ENCODE data around the gene ARHGAP26.

ARHGAP26 gene

DNA sequence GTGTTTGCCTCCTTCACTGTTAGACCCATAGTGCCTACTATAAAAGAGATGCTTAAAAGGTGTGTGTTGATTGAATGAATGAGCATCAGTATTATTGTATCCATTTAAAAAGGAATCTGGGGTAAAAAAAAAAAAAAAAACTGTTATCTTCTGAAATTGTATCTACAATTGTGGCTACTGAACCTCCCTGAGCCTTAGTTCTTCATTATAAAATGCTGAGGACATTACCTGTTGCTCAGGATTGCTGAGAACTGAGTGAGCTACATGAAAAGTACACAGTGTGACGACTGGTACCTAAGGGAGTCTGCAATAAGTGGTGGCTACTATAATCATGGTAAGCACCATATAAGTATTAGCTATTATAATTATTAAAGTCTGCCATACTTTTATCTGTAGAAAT is 362.6 kb downstream of the ARHGAP26 start:
- DNase-seq = no peak

- no peak for DNase-seq
These were observed 363.5 kb downstream of the ARHGAP26 start for GRCh38 chr5:143133721-143134120.

GRCh38 chr5:143134269-143134668 is 364.1 kb downstream of the ARHGAP26 start:
- DNase-seq = no peak

DNA sequence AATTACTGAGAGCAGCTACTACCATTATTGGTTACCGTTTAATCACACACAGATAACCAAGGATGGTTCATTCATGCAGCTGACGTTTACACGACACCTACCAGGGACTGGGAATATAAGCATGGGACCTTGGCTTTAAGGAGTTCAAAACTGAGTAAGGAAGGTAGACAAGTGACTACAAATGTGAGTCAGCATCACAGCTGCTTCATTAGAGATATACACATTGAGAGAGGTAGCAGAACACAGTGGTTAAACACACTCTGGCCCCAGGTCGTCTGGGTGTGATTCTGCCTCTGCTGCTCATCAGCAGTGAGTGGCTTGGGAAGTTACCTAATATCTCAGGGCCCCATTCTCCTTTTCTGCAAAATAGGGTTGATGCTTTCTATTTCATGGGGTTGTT is 364.7 kb downstream of the ARHGAP26 start:
- no peak for DNase-seq

DNA sequence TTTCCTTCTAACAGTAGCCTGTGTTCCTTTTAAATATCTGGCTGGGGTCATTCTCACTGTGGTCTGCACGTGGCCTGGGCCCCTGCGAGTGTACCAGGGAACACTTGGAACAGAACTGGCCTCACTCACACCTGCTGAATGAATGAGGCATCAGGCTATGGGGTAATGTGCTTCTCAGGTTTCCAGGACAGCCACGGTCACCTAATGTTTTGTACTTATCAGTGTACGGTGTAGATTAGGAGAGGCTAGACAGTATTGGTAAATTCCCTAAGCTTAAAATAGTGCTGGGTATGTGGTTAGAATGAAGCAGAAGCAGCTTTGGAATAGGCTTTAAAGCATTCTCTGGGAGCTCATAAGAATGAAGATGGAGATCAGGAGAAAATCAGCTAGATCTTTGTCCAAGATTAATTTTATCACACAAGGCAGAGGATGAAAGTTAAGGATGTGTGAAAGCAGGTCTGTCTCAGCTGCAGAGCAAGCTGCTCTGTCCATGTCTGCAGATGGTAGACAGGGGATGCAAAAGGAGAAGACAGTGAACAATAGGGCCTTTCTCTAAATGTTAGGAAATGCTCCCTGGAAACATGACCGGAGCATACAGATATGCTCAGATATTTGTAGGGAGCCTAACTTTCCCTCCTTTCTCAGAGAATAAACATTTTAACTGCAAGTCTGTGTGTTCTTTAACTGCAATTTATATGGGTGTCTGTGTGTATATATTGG is 365.8 kb downstream of the ARHGAP26 start:
- DNase-seq = no peak

DNA sequence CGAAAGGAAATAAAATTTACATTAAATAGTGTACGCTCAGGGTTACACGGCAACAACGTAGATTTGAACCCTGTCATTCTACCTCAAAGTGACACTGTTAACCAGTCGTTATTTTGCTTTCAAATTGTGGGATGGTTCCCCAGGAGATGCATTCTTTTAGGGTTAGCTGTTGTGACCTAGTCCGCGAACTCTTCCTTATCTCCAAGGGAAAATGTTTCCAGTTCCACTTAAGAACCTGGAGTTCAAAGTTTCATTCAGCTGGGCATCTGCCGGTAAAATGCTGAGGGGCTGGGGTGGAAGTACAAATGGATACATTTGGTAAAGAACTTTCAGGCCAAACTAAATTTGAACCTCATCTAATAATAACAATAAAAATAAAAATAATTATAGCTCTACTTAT is 368.7 kb downstream of the ARHGAP26 start:
- no peak for DNase-seq

DNA sequence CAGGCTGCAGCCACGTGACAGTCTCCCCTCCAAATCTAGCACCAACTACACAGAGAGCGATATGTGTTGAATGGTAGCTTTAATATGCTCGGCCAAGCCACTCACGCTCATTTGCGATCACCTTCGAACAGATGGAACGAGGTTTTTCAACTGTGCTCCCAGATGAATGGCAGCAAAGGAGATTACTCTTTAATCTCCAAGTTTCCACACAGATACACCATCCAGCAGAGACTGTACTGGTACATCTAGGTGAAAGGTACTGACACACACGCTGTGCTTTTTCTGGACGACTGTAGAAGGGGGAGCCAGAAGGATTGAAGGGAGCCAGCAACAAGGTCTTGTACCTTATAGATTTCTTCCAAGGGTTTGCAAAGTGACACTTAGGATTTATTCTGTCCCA is 369.4 kb downstream of the ARHGAP26 start:
- no peak for DNase-seq

DNA sequence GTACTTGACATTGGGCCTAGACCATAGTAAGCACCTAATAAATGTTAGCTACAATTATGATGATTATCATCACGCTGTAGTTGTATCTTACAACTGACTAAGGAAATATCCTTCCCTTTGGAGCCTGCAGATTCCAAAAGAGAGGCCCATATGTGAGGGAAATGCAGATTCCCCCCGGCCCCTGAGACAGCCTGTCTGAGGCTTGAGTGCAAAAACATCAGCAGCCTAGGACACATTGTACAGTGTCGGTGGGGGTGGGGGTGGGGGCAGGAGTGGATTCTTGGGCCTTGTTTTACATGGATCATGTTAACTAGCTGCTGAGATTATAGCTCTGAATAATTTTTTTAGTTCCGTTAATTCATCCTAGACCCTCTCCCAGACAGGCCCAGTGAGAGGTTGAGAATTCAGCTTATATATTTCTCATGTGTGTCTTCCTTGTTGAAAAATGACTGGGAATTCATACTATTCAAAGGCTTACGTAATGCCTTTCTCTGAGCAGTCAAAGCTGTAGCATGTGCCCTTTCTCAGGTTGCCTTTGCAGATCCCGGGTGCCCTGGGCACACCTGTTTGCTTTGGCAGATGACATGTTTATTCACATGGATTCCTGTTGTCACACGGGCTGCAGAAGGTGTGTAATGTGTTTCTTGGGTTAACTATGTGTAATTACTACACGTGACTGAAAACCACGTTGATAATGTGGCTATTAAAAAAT is 370.5 kb downstream of the ARHGAP26 start:
- no peak for DNase-seq

- no peak for DNase-seq
These were observed 371.5 kb downstream of the ARHGAP26 start for GRCh38 chr5:143141652-143142051.

DNA sequence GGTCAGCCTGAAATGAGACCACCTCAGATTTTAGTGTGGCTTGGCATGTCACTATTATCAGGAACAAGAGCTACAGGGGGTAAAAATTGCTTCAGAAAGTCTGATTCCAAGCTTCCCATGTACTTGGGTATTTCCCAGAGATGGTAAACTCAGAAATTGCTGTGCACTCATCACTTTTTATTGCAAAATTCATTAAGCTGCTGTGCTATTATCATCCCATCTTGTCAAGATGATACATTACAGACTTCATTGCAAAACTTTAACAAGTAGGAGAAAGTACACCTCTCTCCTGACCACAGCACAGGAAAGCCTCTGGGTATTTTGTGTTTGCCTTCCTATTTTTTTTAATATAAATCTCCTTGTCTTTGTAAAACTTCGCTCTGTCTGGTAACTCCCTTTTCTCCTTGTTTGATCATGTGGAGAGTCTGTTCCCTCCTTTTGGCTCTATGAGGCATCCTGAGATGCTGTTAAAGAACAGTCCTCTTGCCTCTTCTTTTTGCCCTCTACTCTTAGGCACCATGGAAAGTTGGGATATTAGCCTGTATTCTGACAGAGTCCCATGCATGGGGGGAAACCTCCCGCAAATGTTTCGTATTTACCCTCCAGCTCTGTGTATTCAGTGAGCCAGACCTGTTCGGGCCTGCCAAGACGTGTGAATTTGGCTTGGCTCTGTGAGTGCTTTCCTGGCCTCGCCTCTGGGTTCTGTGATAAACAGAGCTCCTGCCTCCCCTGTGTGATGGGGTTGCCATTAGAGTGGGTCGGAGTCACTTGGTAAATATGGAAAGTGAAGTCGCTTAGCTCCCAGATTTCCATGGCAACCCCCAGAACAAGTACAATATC is 372.6 kb downstream of the ARHGAP26 start:
- no peak for DNase-seq

DNA sequence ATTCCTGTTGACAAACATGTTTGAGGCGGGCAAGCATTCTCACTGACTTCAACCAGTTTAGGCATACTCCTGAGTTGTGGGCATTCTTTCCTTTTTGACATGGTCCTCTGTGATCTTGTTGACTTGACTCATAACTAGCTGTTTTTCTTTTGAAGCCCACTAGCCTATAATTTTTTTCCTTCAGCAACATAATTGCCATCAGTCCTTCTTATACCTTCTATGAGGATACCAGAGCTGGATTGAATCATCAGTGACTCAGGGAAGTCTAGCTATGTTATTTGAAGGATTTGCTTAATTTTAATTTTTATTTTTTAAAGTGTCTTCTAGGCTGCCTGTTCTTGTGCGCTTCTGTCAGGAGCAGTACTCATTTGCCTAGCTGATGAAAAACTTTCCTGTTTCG is 373.8 kb downstream of the ARHGAP26 start:
- DNase-seq = no peak

DNA sequence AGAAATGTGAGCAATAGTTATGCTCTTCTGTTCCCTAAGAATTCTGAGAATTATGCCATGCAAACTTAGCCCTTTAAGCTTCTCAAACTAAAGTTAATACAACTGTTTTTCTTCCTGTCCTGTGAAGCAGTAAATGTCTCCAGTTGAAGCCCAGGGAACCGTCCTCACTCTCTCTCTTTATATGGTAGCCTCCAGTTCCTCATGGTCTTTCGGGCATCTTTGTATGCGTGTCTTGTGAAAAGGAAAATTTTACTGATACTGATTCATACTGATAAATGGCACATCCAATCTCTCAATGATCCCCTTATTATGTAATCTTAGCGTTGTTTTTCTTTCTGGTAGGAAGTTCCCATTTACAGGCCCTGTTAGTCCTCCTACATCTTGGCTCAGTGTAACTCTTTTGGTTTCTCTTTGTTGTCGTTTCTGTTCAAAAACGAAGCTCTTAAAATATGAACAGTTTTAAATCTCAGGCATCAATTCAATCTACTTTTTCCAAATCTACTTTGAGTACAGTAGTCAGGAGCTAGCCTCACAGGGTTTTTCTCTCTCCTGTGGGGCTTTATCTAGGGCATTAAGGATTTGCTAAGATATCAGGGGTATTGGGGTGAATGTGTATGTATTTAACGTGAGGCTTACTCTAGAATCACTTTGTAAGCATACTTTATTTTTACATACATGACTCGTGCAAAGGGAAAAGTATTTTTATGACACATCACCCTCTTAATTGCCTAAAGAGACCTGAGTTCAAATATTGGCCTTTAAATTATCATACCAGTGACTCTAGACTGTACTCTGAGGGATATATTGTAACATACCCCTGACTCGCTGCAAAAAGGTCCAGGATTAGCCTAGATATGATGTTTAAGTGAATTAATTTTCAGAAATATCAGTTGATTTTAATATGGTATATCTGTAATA is 375.3 kb downstream of the ARHGAP26 start:
- DNase-seq = no peak

DNA sequence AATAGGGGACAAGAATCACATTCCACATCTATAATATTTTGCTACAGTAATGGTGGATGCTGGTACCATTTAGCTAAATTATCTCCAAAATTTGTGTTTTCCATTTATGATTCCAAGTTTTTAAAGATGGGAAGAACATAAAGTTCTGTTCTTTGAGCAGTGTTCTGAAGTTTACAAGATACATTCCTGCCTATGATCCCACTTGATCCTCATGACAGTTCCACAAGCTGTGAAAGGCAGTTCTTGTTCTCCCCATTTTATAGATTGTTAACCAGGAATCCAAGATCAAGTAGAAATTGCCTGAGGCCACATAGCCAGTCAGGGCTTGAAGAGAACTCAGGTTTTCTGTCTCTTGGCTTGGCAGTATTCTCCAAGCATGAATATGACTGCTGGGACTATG is 376.0 kb downstream of the ARHGAP26 start:
- no peak for DNase-seq

GRCh38 chr5:143147383-143147782 is 377.2 kb downstream of the ARHGAP26 start:
- DNase-seq = no peak

GRCh38 chr5:143147902-143148301 is 377.7 kb downstream of the ARHGAP26 start:
- no peak for DNase-seq

GRCh38 chr5:143148771-143149170 is 378.6 kb downstream of the ARHGAP26 start:
- no peak for DNase-seq

GRCh38 chr5:143149759-143150158 is 379.6 kb downstream of the ARHGAP26 start:
- no peak for DNase-seq

- no peak for DNase-seq
These were observed 381.0 kb downstream of the ARHGAP26 start for GRCh38 chr5:143151056-143151700.

DNA sequence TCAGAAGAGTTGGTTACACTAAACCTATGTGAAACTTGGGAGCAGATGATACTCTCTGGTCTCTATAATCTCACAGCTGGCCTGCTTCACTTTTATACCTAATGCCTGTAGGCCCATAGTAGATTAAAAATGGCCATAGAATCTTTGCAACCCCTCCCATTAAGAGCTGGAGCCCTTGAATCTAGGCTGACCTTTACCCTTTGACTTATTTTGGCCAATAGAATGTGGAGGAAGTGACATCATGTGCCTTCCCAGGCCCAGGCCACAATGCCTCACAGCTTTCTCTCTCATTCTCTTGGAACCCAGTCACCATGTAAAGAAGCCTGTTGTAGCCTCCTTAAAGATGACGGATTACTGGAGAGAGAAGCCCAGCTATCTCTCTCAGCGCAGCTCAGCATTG is 382.3 kb downstream of the ARHGAP26 start:
- DNase-seq = no peak

GRCh38 chr5:143153332-143154119 is 383.3 kb downstream of the ARHGAP26 start:
- no peak for DNase-seq
